Mononuclear cell (primary cell): ENCODE measurements around the gene ABCA4. TPM values are rescaled to one million over a fixed set of nuclear protein-coding genes. Genes with fewer than 3 reads are reported as not detected.

Experiments
- H3K27me3 ChIP-seq: 2 replicates; pipeline ENCODE4 v1.6.0; 2011; ENCODE audit warnings: low read length, control low read depth; ENCODE audit not compliant: insufficient read depth
- H3K4me1 ChIP-seq: 2 replicates; pipeline ENCODE4 v1.5.1; 2011; ENCODE audit warnings: mild to moderate bottlenecking, low read length, control low read depth; ENCODE audit not compliant: insufficient read depth
- H3K4me3 ChIP-seq: 2 replicates; pipeline ENCODE4 v1.5.1; 2011; ENCODE audit warnings: mild to moderate bottlenecking, low read length, moderate library complexity
- H3K9me3 ChIP-seq: 2 replicates; pipeline ENCODE4 v1.5.1; 2011; ENCODE audit warnings: low read depth, mild to moderate bottlenecking, control low read depth, low read length
- total RNA-seq: library from RNA; depleted of rRNA; stranded (reverse); fragments of >200 nt; gene quantifications from one replicate; pipeline ENCODE4 v1.2.3, GENCODE V29; 2012

ABCA4 gene
- total RNA-seq, 1 donor, result not detected

- no peaks in the 10 kb centered on the region for H3K27me3 ChIP-seq
- no peak overlapping the region for H3K4me3 ChIP-seq
- no peaks in the 10 kb centered on the region for H3K4me1 ChIP-seq
- H3K9me3 ChIP-seq, result no peaks in the 10 kb centered on the region
These were observed 144.0 kb downstream of the ABCA4 start for GRCh38 chr1:93976711-93977597.

- Histone ChIP-seq H3K9me3 (no peaks in the 10 kb centered on the region), H3K27me3 (no peaks in the 10 kb centered on the region), H3K4me3 (no peak overlapping the region), H3K4me1 (no peaks in the 10 kb centered on the region)
These were observed 144.7 kb downstream of the ABCA4 start for GRCh38 chr1:93976291-93976690.

GRCh38 chr1:93972341-93972740 lies 148.6 kb downstream of the ABCA4 start:
- Histone ChIP-seq H3K4me1 (no peaks in the 10 kb centered on the region), H3K4me3 (no peak overlapping the region), H3K27me3 (no peaks in the 10 kb centered on the region), H3K9me3 (no peaks in the 10 kb centered on the region)

- no peaks in the 10 kb centered on the region for H3K27me3 ChIP-seq
These were observed 151.1 kb downstream of the ABCA4 start for GRCh38 chr1:93969887-93970286.

GRCh38 chr1:93969371-93969770 lies 151.6 kb downstream of the ABCA4 start:
- H3K4me3 ChIP-seq, result no peak overlapping the region
- H3K27me3 ChIP-seq, result no peaks in the 10 kb centered on the region
- H3K4me1 ChIP-seq, result no peaks in the 10 kb centered on the region
- H3K9me3 ChIP-seq, result no peaks in the 10 kb centered on the region

More at GRCh38 chr1:93969887-93970286, 151.1 kb downstream of the ABCA4 start:
- Histone ChIP-seq H3K4me3 (no peak overlapping the region), H3K4me1 (no peaks in the 10 kb centered on the region), H3K9me3 (no peaks in the 10 kb centered on the region)

GRCh38 chr1:93967306-93967705 lies 153.6 kb downstream of the ABCA4 start:
- Histone ChIP-seq H3K9me3 (no peaks in the 10 kb centered on the region), H3K4me1 (no peaks in the 10 kb centered on the region), H3K4me3 (no peak overlapping the region), H3K27me3 (no peaks in the 10 kb centered on the region)

GRCh38 chr1:93965888-93966287 lies 155.1 kb downstream of the ABCA4 start:
- Histone ChIP-seq H3K9me3 (no peaks in the 10 kb centered on the region), H3K27me3 (no peaks in the 10 kb centered on the region), H3K4me1 (no peaks in the 10 kb centered on the region), H3K4me3 (no peak overlapping the region)

GRCh38 chr1:93965256-93965655 lies 155.7 kb downstream of the ABCA4 start:
- no peak overlapping the region for H3K4me3 ChIP-seq
- no peaks in the 10 kb centered on the region for H3K27me3 ChIP-seq
- no peaks in the 10 kb centered on the region for H3K4me1 ChIP-seq
- H3K9me3 ChIP-seq, result no peaks in the 10 kb centered on the region

GRCh38 chr1:93964777-93965200 lies 156.2 kb downstream of the ABCA4 start:
- Histone ChIP-seq H3K4me3 (no peak overlapping the region), H3K27me3 (no peaks in the 10 kb centered on the region), H3K9me3 (no peaks in the 10 kb centered on the region), H3K4me1 (no peaks in the 10 kb centered on the region)

GRCh38 chr1:93964096-93964776 lies 156.7 kb downstream of the ABCA4 start:
- Histone ChIP-seq H3K4me3 (no peak overlapping the region), H3K9me3 (no peaks in the 10 kb centered on the region)

GRCh38 chr1:93963585-93963984 lies 157.4 kb downstream of the ABCA4 start:
- Histone ChIP-seq H3K4me3 (no peak overlapping the region), H3K27me3 (no peaks in the 10 kb centered on the region), H3K9me3 (no peaks in the 10 kb centered on the region), H3K4me1 (peaks cover 6% of the 10 kb centered on the region)

More at GRCh38 chr1:93964096-93964776, 156.7 kb downstream of the ABCA4 start:
- H3K27me3 ChIP-seq, result no peaks in the 10 kb centered on the region
- peaks cover under 1% of the 10 kb centered on the region for H3K4me1 ChIP-seq

GRCh38 chr1:93961906-93962305 lies 159.0 kb downstream of the ABCA4 start:
- peaks cover 6% of the 10 kb centered on the region for H3K4me1 ChIP-seq
- no peaks in the 10 kb centered on the region for H3K9me3 ChIP-seq
- no peaks in the 10 kb centered on the region for H3K27me3 ChIP-seq
- H3K4me3 ChIP-seq, result no peak overlapping the region

GRCh38 chr1:93961443-93961842 lies 159.5 kb downstream of the ABCA4 start:
- no peaks in the 10 kb centered on the region for H3K27me3 ChIP-seq
- no peak overlapping the region for H3K4me3 ChIP-seq
- H3K9me3 ChIP-seq, result peaks cover under 1% of the 10 kb centered on the region
- H3K4me1 ChIP-seq, result peaks cover 9% of the 10 kb centered on the region

GRCh38 chr1:93960641-93961147 lies 160.3 kb downstream of the ABCA4 start:
- H3K4me1 ChIP-seq, result peaks cover 9% of the 10 kb centered on the region
- H3K27me3 ChIP-seq, result no peaks in the 10 kb centered on the region
- peaks cover 8% of the 10 kb centered on the region for H3K9me3 ChIP-seq
- no peak overlapping the region for H3K4me3 ChIP-seq

- H3K9me3 ChIP-seq, result peaks cover 13% of the 10 kb centered on the region
- H3K4me3 ChIP-seq, result no peak overlapping the region
- H3K4me1 ChIP-seq, result peaks cover 9% of the 10 kb centered on the region
- no peaks in the 10 kb centered on the region for H3K27me3 ChIP-seq
These were observed 161.5 kb downstream of the ABCA4 start for GRCh38 chr1:93959413-93959812.
